GM23338 (cell line): ENCODE data around the gene DENR. TPM values are rescaled to one million over a fixed set of nuclear protein-coding genes. Genes with fewer than 3 reads are reported as not detected.

Experiments
- ATAC-seq: fragments of 200-7000 bp; cut with Tn5 transposase; 3 replicates; pipeline ENCODE4 v1.9.1; 2020
- DNase-seq: peaks from one replicate; pipeline ENCODE4 v3.0.0-alpha.2; 2015; ENCODE audit warnings: low spot score
- H2AFZ ChIP-seq: fragments of 200-600 bp; sonication (generic); 2 replicates; pipeline ENCODE4 v1.8.0; 2016; ENCODE audit warnings: antibody characterized with exemption, mild to moderate bottlenecking, moderate library complexity
- H3F3A ChIP-seq: fragments of 200-600 bp; sonication (generic); replicated peaks from 2 replicates; pipeline ENCODE4 v1.8.0; 2017; ENCODE audit warnings: antibody characterized with exemption, mixed run types, low read depth
- H3K27ac ChIP-seq: fragments of 200-600 bp; sonication (generic); 2 replicates; pipeline ENCODE4 v1.6.1; 2016; ENCODE audit warnings: low read depth
- H3K27me3 ChIP-seq: fragments of 200-600 bp; sonication (generic); 2 replicates; pipeline ENCODE4 v1.8.0; 2016; ENCODE audit warnings: mild to moderate bottlenecking, mixed run types, moderate library complexity; ENCODE audit not compliant: insufficient read depth
- H3K36me3 ChIP-seq: fragments of 200-600 bp; sonication (generic); 2 replicates; pipeline ENCODE4 v1.8.0; 2016; ENCODE audit warnings: mild to moderate bottlenecking; ENCODE audit not compliant: insufficient read depth
- H3K4me1 ChIP-seq: fragments of 200-600 bp; sonication (generic); 2 replicates; pipeline ENCODE4 v1.8.0; 2016; ENCODE audit warnings: mild to moderate bottlenecking, moderate library complexity; ENCODE audit not compliant: insufficient read depth
- H3K4me2 ChIP-seq: fragments of 200-600 bp; sonication (generic); 2 replicates; pipeline ENCODE4 v1.7.1; 2017; ENCODE audit warnings: mixed run types
- H3K4me3 ChIP-seq: fragments of 200-600 bp; sonication (generic); 2 replicates; pipeline ENCODE4 v1.6.1; 2016; ENCODE audit warnings: mixed run types
- H3K79me2 ChIP-seq: fragments of 200-600 bp; sonication (generic); replicated peaks from 2 replicates; pipeline ENCODE4 v1.8.0; 2017; ENCODE audit warnings: mild to moderate bottlenecking; ENCODE audit not compliant: insufficient read depth
- H3K9me2 ChIP-seq: fragments of 200-600 bp; sonication (generic); 2 replicates; pipeline ENCODE4 v1.8.0; 2017; ENCODE audit not compliant: insufficient read depth
- H4K20me1 ChIP-seq: fragments of 200-600 bp; sonication (generic); replicated peaks from 2 replicates; pipeline ENCODE4 v1.8.0; 2017; ENCODE audit warnings: mild to moderate bottlenecking; ENCODE audit not compliant: insufficient read depth
- H3K27ac Mint-ChIP-seq: 2 replicates; pipeline ENCODE4 v1.8.0; 2020; ENCODE audit warnings: inconsistent platforms, mild to moderate bottlenecking, moderate library complexity, mixed read lengths
- H3K27me3 Mint-ChIP-seq: 3 replicates; pipeline ENCODE4 v1.8.0; 2022; ENCODE audit warnings: low read depth, mild to moderate bottlenecking, moderate library complexity, mixed read lengths, inconsistent platforms; ENCODE audit not compliant: insufficient read depth, poor library complexity
- H3K36me3 Mint-ChIP-seq: 3 replicates; pipeline ENCODE4 v1.8.0; 2021; ENCODE audit warnings: low read depth, mild to moderate bottlenecking, inconsistent platforms, moderate library complexity, mixed read lengths
- H3K4me1 Mint-ChIP-seq: 3 replicates; pipeline ENCODE4 v1.8.0; 2020; ENCODE audit warnings: mild to moderate bottlenecking, inconsistent platforms, mixed read lengths
- H3K4me3 Mint-ChIP-seq: 3 replicates; pipeline ENCODE4 v1.8.0; 2021; ENCODE audit warnings: moderate library complexity, mild to moderate bottlenecking, inconsistent platforms, mixed read lengths
- H3K9me3 Mint-ChIP-seq: 3 replicates; pipeline ENCODE4 v1.8.0; 2020; ENCODE audit warnings: moderate library complexity, mild to moderate bottlenecking, inconsistent platforms, mixed read lengths
- CREB1 ChIP-seq: fragments of 250-450 bp; sonication (Bioruptor Pico); IDR thresholded peaks from 2 replicates; pipeline ENCODE4 v1.5.0; 2020; ENCODE audit warnings: low read depth, mild to moderate bottlenecking, moderate library complexity
- CTCF ChIP-seq, 2 experiments: fragments of 200-600 bp in 1 of 2; sonication (generic) in 1 of 2; conservative IDR thresholded peaks; 2 replicates each; pipeline versions ENCODE4 v1.5.1 to v1.6.1; 2016 to 2017; ENCODE audit warnings: antibody characterized with exemption in 2 of 2, low read depth in 2 of 2, mild to moderate bottlenecking in 2 of 2, moderate library complexity in 1 of 2
- ETS1 ChIP-seq: IDR thresholded peaks from 2 replicates; pipeline ENCODE4 v1.6.1; 2016; ENCODE audit warnings: antibody characterized with exemption
- EZH2 ChIP-seq: fragments of 200-600 bp; sonication (generic); IDR thresholded peaks from one replicate; pipeline ENCODE4 v1.8.0; 2017; ENCODE audit warnings: antibody characterized with exemption, mild to moderate bottlenecking, low read depth; ENCODE audit not compliant: unreplicated experiment
- EZH2phosphoT487 ChIP-seq: fragments of 200-600 bp; sonication (generic); IDR thresholded peaks from one replicate; pipeline ENCODE4 v1.8.1; 2018; ENCODE audit warnings: antibody characterized with exemption; ENCODE audit not compliant: unreplicated experiment
- JUNB ChIP-seq: IDR thresholded peaks from one replicate; pipeline ENCODE4 v1.6.1; 2016; ENCODE audit warnings: antibody characterized with exemption; ENCODE audit not compliant: unreplicated experiment
- NANOG ChIP-seq: IDR thresholded peaks from 2 replicates; pipeline ENCODE4 v1.6.1; 2016; ENCODE audit warnings: antibody characterized with exemption, borderline replicate concordance
- POLR2AphosphoS5 ChIP-seq: IDR thresholded peaks from 2 replicates; pipeline ENCODE4 v1.6.1; 2016; ENCODE audit warnings: antibody characterized with exemption, low read depth
- REST ChIP-seq: IDR thresholded peaks from one replicate; pipeline ENCODE4 v1.6.1; 2018; ENCODE audit warnings: antibody characterized with exemption; ENCODE audit not compliant: unreplicated experiment
- STAT1 ChIP-seq: IDR thresholded peaks from one replicate; pipeline ENCODE4 v1.6.1; 2016; ENCODE audit warnings: antibody characterized with exemption; ENCODE audit not compliant: unreplicated experiment
- ZNF114 ChIP-seq: fragments of 250-450 bp; sonication (Bioruptor Pico); IDR thresholded peaks from 2 replicates; pipeline ENCODE4 v1.5.0; 2020; ENCODE audit warnings: mild to moderate bottlenecking, moderate library complexity
- ZNF331 ChIP-seq: fragments of 250-450 bp; sonication (Bioruptor Pico); IDR thresholded peaks from 2 replicates; pipeline ENCODE4 v1.5.0; 2020; ENCODE audit warnings: low read depth, mild to moderate bottlenecking, moderate library complexity
- ZNF462 ChIP-seq: fragments of 250-450 bp; sonication (Bioruptor Pico); IDR thresholded peaks from 2 replicates; pipeline ENCODE4 v1.5.0; 2020; ENCODE audit warnings: mild to moderate bottlenecking, moderate library complexity
- polyA plus RNA-seq: library from polyadenylated mRNA; unstranded; fragments of >200 nt; fragmentation: Nextera tagmentation; extraction: Ambion mirVana; gene quantifications from 2 replicates; pipeline ENCODE4 v1.2.1, GENCODE V29; 2016
- total RNA-seq: library from RNA; depleted of rRNA; stranded (reverse); fragments of >200 nt; shearing (Covaris generic); gene quantifications from 2 replicates; pipeline ENCODE4 v1.2.3, GENCODE V29; 2014

DENR gene
- total and polyA plus RNA-seq, 2 experiments from 2014 or later: 55.2 to 130 TPM

- ATAC-seq: no peak
These were observed 35.8 kb downstream of the DENR start for GRCh38 chr12:122788387-122788786.

More at GRCh38 chr12:122788387-122788786, 35.8 kb downstream of the DENR start:
- Histone ChIP-seq H3K36me3 (no peaks in the 10 kb centered on the region; the same call in 1 of the 2 replicates), H3K4me1 (0 out of 2 replicates have a peak, but pooled peaks cover 5% of the 10 kb centered on the region), H3K79me2 (no peaks in the 10 kb centered on the region), H3K4me3 (no peak overlapping the region), H3F3A (no peaks in the 10 kb centered on the region), H3K27ac (no peak overlapping the region), H3K9me2 (no peaks in the 10 kb centered on the region), H2AFZ (0 out of 2 replicates have a peak overlapping the region, but pooled peaks have one; percentile 72), H3K4me2 (no peak overlapping the region), H4K20me1 (no peaks in the 10 kb centered on the region), H3K27me3 (no peaks in the 10 kb centered on the region)
- Mint-ChIP-seq H3K36me3 (no peaks in the 10 kb centered on the region), H3K4me1 (peaks cover 3% of the 10 kb centered on the region; the same call in 2 of the 3 replicates), H3K9me3 (no peaks in the 10 kb centered on the region), H3K4me3 (no peak overlapping the region), H3K27me3 (no peaks in the 10 kb centered on the region), H3K27ac (no peak overlapping the region)
- no peak for DNase-seq
- TF ChIP-seq EZH2: no peak
- TF ChIP-seq ZNF114 (CRISPR knock-in tag): no peak
- TF ChIP-seq ZNF331 (CRISPR knock-in tag): no peak
- no peak for TF ChIP-seq ZNF462 (CRISPR knock-in tag)
- TF ChIP-seq NANOG: no peak
- TF ChIP-seq STAT1: no peak
- TF ChIP-seq POLR2AphosphoS5: no peak
- TF ChIP-seq EZH2phosphoT487: no peak
- TF ChIP-seq CREB1 (CRISPR knock-in tag): no peak
- TF ChIP-seq CTCF (conservative IDR thresholded peaks at IDR 0.05; ENCODE audit: low read depth in 2 of 2): no peak
- TF ChIP-seq JUNB: no peak
- no peak for TF ChIP-seq REST
- TF ChIP-seq ETS1: no peak
